Mesenteric fat pad (tissue), 1 donor: ENCODE measurements around the gene CIBAR2. TPM values are rescaled to one million over a fixed set of nuclear protein-coding genes. Genes with fewer than 3 reads are reported as not detected.
"Not testable (repeated sequence)": the region's sequence is repeated elsewhere in the genome, so short reads cannot be mapped to it uniquely, and the experiment has no call there.

Experiments
- DNase-seq: peaks from one replicate; pipeline ENCODE4 v3.0.0-alpha.2; 2020; ENCODE audit warnings: low spot score
- total RNA-seq: library from RNA; stranded (reverse); fragmentation: NEBNext Ultra II Directional; extraction: Animal tissue kit (Norgen Biotek cat#: 25700); gene quantifications from one replicate; pipeline ENCODE4 v1.2.1, GENCODE V29; 2021
- donor health status: DM: yes; HTN: yes; CAD: no.

CIBAR2 gene
- total RNA-seq, 1 donor from 2014 or later: not detected

DNA sequence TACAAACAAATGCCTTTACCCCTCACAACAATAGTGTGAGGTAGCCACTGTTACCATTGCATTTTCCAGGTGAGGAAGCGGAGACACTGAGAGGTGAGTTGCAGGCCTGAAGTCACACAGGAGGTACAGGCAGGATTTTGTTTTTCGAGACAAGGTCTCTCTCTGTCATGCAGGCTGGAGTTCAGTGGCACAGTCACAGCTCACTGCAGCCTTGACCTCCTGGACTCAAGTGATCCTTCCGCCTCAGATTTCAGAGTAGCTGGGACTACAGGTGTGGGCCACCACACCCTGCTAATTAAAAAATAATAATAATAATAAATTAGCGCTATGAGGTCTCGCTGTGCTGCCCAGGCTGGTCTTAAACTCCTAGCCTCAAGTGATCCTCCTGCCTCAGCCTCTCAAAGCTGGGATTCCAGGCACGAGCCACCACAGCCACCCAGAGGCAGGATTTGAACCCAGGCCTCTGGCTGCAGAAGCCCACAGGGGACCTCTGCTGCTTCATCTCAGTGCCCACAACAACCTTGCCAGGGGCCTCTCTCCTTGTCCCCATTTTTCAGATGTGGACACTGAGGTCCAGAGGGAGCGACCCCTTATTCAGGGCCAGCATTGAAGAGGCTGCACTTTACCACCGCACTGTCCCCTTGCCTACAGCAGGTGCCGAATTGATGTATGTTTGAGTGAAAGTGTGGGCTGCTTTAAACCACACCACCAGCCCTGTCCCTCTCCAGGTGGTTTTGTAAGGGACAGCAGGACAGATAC, 16.0 kb upstream of the CIBAR2 start:
- no peak for DNase-seq

GRCh38 chr16:85127379-85127723, 15.1 kb upstream of the CIBAR2 start:
- DNase-seq: no peak

DNA sequence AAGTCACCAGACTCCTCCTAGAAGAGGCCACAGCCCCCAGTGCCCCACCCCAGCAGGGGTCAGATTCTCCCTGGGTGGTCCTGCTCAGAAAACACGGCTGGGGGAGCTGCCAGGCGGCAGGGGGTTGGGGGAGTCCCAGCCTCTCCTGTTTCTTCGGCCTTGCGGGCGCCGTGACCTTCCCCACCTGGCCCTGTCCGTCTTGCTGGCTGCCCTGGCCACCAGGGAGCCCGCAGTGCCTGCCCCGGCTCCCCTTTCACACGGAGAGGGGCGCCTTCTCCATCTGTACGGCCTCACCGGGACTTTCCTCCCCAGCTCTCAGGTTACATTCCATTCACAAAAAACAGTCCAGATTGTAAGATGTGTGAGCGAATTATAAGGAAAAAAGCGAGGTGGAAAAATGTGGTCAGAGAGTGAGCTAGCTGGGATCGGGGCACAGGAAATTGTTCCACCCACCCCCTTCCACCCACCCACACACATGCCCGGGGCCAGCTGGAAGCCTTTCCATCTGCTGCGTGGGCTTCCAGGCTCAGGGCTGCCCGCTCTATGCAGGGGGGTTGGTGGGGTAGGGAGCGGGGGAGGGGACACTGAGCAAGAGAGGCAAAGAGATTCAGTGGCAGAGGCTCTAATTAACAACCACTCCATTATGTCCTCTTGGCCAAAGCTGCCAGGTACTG, 14.6 kb upstream of the CIBAR2 start:
- DNase-seq: no peak

DNA sequence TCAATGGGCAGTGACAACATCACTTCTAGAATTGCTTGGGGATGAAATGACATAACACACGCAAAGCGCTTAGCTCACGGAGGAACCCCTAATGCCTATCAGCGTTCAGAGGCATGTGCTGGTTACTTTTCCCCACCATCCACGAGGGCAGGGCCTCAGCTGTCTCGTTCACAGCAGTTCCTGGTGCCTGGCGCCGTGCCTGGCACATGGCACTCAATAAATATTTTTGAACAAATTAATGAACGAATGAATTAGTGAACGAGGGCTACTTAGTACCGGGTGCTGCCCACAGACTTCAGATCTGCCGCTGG, 14.1 kb upstream of the CIBAR2 start:
- no peak for DNase-seq

DNA sequence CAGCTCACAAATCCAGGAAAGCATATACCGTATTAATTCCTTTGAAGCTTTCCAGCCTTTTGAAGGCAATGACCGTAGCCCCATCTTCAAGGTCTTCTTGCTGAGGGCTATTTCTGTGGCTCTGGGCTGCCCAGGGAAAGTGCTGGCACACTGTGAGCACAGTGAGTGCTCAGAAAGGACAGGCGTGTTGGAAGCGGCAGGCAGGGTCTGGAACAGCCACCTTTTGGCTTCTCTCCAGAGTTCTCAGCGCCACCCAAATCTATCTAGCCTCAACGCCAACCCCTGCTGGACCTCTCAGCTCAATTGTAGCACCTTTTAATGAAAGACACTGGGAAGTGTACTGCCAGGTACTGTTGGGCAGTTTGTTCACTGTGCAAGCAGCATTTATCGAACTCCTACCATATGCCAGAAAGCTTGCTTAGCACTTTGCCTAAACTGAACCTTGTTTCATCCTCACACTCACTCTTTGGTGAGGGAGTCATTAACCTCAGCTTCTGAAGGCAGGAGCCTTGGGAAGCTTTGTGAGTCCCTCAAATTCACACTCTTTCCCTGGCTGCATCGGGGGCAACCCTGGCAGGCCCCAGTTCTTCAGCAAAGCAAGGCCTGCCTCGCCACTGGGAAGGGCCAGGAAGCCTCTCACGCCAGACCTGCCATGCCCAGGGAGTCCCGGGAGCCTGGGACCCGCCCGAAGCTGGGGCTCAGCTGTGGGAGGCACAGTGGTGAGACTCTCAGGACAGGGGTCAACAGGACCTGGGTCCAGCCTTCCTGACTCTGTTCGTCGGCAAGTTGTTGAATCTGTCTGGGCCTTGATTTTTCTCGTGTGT, 13.5 kb upstream of the CIBAR2 start:
- no peak for DNase-seq

- DNase-seq: no peak
Measured at GRCh38 chr16:85124636-85125346, 12.5 kb upstream of the CIBAR2 start.

GRCh38 chr16:85123891-85124635, 11.8 kb upstream of the CIBAR2 start:
- DNase-seq: peak; percentile 92

GRCh38 chr16:85123441-85123840, 11.2 kb upstream of the CIBAR2 start:
- not testable (repeated sequence) for DNase-seq

GRCh38 chr16:85120006-85120340, 7.7 kb upstream of the CIBAR2 start:
- no peak for DNase-seq

DNA sequence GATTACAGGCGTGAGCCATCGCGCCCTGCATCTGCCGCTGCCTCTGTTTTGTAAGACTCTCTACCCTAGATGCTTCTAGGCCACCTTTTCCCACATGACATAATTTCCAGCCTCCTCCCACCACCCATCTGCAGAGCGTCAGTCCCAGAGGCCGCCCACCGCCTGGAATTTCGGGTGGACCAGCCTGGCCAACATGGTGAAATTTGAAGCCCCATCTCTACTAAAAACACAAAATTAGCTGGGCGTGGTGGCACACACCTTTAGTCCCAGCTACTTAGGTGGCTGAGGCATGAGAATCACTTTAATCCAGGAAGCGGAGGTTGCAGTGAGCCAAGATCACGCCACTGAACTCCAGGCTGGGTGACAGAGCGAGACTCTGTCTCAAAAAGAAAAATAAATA, 5.1 kb upstream of the CIBAR2 start:
- no peak for DNase-seq

DNA sequence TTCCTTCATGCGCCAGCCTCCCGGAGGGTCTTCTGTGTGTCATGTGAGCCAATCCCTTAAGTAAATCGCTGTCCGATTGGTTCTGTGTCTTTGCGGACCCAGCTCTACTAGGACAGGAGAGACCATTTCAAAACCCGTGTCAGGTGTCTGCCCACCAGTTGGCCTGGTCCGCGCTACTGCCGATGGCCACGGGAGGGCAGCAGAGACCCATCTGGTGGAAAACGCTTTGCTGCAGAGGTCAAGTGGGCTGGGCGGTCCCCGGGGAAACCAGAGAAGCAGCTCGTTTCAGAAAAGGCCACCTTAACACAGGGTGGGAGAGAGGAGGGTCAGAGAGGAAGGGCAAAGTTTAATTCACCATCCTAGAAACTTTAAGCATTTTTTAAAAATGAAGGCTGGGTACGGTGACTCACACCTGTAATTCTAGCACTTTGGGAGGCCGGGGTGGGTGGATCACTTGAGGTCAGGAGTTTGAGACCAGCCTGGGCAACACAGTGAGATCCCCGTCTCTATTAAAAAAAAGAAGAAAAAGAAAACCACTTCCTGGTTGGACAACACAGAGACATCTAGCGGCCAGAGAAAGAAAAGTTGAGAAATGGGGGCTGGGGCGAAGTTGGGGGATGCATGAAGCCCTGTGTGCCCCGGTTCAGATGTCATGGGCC, 2.8 kb upstream of the CIBAR2 start:
- DNase-seq: peak; percentile 95

DNA sequence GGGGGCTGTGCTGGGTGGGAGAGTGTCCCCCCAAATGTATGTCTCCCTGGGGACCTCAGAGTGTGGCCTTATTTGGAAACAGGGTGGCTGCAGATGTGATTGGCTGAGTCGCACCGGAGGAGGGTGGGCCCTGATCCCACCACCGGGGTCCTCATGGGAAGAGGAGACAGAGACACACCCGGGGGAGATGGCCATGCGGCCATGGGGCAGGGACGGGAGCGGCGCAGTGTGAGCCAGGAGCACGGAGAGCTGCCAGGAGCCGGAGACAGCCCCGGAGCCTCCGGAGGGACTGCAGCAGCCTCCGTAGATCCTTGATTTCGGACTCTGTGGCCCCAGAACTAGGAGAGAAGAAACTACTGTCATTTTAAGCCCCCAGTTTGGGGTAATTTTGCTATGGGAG, 1.6 kb upstream of the CIBAR2 start:
- no peak for DNase-seq

DNA sequence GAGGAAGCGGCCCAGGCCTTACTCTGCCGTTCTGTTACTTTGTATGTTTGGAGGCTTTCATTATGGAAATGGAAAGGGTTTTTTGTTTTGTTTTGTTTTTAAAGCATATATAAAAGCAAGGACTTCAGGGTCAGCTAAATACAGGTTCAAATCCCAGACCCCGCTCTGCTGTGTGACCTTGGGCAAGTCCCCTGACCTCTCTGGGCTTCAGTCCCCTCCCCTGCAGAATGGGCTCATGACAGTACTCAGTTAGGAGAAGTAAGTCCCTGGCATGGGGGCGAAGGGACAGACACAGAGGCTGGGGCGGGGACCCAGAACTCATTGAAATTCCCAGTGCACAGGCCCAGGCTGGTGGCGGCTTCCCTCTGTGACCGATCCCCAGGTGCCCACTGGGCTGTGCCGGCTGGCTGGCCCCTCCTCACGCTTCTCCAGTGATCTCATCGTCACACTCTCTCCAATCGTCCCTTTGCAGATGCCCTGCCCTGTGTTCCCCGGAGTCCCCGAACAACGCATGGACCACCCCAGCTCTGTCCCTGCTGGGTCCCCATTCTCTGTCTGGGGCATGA, 979 bp upstream of the CIBAR2 start:
- DNase-seq: no peak

GRCh38 chr16:85111184-85111583, 1.1 kb downstream of the CIBAR2 start:
- DNase-seq: no peak

GRCh38 chr16:85110105-85110504, 2.2 kb downstream of the CIBAR2 start:
- DNase-seq: no peak

- DNase-seq: no peak
Measured at GRCh38 chr16:85107532-85107931, 4.7 kb downstream of the CIBAR2 start.

- DNase-seq: no peak
Measured at GRCh38 chr16:85107083-85107482, 5.2 kb downstream of the CIBAR2 start.

GRCh38 chr16:85105475-85105874, 6.8 kb downstream of the CIBAR2 start:
- no peak for DNase-seq

DNA sequence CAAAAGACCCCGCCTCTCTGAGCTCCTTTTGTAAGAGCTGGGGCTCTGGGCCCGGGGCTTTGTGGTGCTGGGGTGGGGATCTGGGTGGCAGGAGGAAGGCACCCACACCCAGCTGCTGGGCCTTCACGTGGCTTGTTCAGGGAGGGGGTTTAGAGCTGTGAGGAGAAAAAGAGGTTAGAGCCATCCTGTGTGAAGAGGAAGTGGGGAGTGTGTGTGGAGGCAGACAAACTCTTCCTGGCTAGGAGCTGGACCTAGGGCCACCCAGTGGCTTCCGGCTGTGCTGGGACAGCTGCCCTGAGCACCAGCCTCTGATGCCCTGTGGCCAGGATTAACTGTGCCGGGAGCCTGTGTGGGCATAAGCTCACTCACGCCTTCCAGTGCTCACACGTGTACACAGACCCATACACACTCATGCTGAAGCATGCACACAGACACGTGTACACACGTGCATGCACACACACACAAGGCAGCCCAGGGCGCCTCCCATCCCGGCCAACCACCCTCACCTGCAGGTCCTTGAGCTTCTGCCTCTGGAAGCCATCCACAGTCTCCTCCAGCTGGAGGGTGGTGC, 7.4 kb downstream of the CIBAR2 start:
- no peak for DNase-seq

- no peak for DNase-seq
Measured at GRCh38 chr16:85104147-85104546, 8.1 kb downstream of the CIBAR2 start.
